Activated T-cell treated with anti-CD3 and anti-CD28 coated beads, Interleukin-2, amount 50 U/mL, for 72 hours (primary cell): ENCODE results near the gene ITGAX. TPM values are rescaled to one million over a fixed set of nuclear protein-coding genes. Genes with fewer than 3 reads are reported as not detected.
A peak's percentile ranks its signal among the peaks of the same experiment; 100 is the strongest.
"Not testable (repeated sequence)": the region's sequence is repeated elsewhere in the genome, so short reads cannot be mapped to it uniquely, and the experiment has no call there.

Source experiments
- ATAC-seq, 2 donors: fragments of 150-1000 bp; cut with Tn5 transposase; replicated peaks in 1 of 2; 2 replicates each; pipeline ENCODE4 v1.10.0; 2021; ENCODE audit warnings: moderate library complexity in 2 of 2, mild to moderate bottlenecking in 1 of 2
- DNase-seq, 2 donors: peaks; one replicate each; pipeline ENCODE4 v3.0.0; 2021 to 2022; ENCODE audit warnings: mixed read lengths in 1 of 2
- H3K27ac Mint-ChIP-seq: one replicate; pipeline ENCODE4 v1.8.0; 2022; ENCODE audit warnings: mild to moderate bottlenecking, moderate library complexity, mixed read lengths
- H3K27me3 Mint-ChIP-seq: one replicate; pipeline ENCODE4 v1.8.0; 2022; ENCODE audit warnings: low read depth, mixed read lengths
- H3K36me3 Mint-ChIP-seq, 2 donors: one replicate each; pipeline ENCODE4 v1.8.0; 2022; ENCODE audit warnings: mixed read lengths in 2 of 2, mild to moderate bottlenecking in 1 of 2; ENCODE audit not compliant: insufficient read depth in 2 of 2
- H3K4me1 Mint-ChIP-seq: one replicate; pipeline ENCODE4 v1.8.0; 2022; ENCODE audit warnings: low read depth, mixed read lengths
- H3K4me3 Mint-ChIP-seq, 2 donors: one replicate each; pipeline ENCODE4 v1.8.0; 2022; ENCODE audit warnings: mild to moderate bottlenecking in 2 of 2, mixed read lengths in 2 of 2, moderate library complexity in 2 of 2
- H3K9me3 Mint-ChIP-seq, 2 donors: one replicate each; pipeline ENCODE4 v1.8.0; 2022; ENCODE audit warnings: mixed read lengths in 2 of 2
- total RNA-seq, 2 donors: library from RNA; stranded (reverse); gene quantifications; one replicate each; pipeline ENCODE4 v1.2.3, GENCODE V29; 2022

ITGAX gene
- total RNA-seq = 100 to 1,000 TPM in 1 of 2 donors, 10 to 100 TPM in 1; 79.3 to 146 TPM

DNA sequence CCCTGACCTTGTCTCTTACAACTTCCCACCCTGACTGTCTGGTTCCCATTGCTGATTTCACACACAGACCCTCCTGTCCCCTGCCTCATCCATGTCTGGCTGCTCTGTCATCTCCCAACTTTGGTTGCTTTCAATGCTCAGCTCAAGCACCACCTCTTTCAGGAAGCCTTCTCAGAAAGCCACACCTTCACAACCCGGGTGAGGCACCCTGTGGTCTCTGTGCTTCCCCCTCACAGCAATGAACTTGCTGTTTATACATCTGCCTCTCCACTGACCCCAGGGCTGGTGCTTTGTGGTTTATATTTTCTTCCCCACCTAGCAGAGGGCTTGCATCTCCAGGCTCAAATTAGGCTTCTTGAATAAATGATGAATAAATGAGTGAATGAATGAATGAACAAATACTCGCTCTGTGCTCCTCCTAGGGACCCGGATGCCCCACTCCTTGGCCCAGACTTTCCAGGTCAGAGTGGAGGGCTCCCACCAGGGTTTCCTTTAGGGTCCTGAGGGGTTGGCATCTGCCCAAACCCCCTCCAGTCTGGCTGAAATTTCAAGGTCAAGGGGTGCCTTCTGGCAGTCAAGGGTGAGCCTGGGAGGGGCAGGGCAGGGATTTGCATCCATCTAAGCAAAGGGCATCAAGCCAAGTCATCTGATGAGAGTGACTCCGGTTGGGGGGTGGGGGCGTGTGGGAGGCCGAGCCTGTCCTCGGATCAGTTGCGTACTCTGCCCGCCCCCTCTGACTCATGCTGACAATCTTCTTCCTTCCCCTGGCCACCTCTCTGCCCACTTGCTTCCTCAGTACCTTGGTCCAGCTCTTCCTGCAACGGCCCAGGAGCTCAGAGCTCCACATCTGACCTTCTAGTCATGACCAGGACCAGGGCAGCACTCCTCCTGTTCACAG, at the start of gene ITGAX:
ITGAX (plus strand) TSS at position 783 of the 898 bp plus-strand sequence; CDS start at position 862, 79 bp downstream.
- DNase-seq = peak; percentile 92 to 93
- peak within 1 kb of the TSS; percentile 89 to 97 for H3K4me3 Mint-ChIP-seq
- no peaks in the 10 kb centered on the region for H3K27me3 Mint-ChIP-seq
- H3K9me3 Mint-ChIP-seq = no peaks in the 10 kb centered on the region
- peak; percentile 80 to 87 for ATAC-seq
- H3K4me1 Mint-ChIP-seq = peaks cover 82% of the 10 kb centered on the region
- peaks cover 2% of the 10 kb centered on the region in 2 donors for H3K36me3 Mint-ChIP-seq
- peak within 1 kb of the TSS; percentile 21 for H3K27ac Mint-ChIP-seq

GRCh38 chr16:31305219-31305618, 49.8 kb upstream of the ITGAX start:
- no peak overlapping the region for H3K4me3 Mint-ChIP-seq
- peaks cover 15% of the 10 kb centered on the region for H3K4me1 Mint-ChIP-seq
- ATAC-seq = no peak
- no peak overlapping the region for H3K27ac Mint-ChIP-seq
- peaks cover 27% of the 10 kb centered on the region for H3K27me3 Mint-ChIP-seq
- H3K36me3 Mint-ChIP-seq = no peaks in the 10 kb centered on the region
- DNase-seq = no peak
- H3K9me3 Mint-ChIP-seq = no peaks in the 10 kb centered on the region

GRCh38 chr16:31308381-31308780, 46.6 kb upstream of the ITGAX start:
- peaks cover 27% of the 10 kb centered on the region for H3K27me3 Mint-ChIP-seq
- not testable (repeated sequence) for H3K4me1 Mint-ChIP-seq, H3K36me3 Mint-ChIP-seq, H3K27ac Mint-ChIP-seq, H3K4me3 Mint-ChIP-seq, H3K9me3 Mint-ChIP-seq, ATAC-seq, DNase-seq

GRCh38 chr16:31322500-31322899, 32.5 kb upstream of the ITGAX start:
- Mint-ChIP-seq H3K27ac (no peak overlapping the region), H3K4me3 (no peak overlapping the region), H3K9me3 (peaks cover 8 to 11% of the 10 kb centered on the region in 2 donors), H3K4me1 (peaks cover under 1% of the 10 kb centered on the region), H3K36me3 (peaks cover 8 to 23% of the 10 kb centered on the region in 2 donors), H3K27me3 (peaks cover 7% of the 10 kb centered on the region)
- no peak for DNase-seq
- no peak for ATAC-seq

DNA sequence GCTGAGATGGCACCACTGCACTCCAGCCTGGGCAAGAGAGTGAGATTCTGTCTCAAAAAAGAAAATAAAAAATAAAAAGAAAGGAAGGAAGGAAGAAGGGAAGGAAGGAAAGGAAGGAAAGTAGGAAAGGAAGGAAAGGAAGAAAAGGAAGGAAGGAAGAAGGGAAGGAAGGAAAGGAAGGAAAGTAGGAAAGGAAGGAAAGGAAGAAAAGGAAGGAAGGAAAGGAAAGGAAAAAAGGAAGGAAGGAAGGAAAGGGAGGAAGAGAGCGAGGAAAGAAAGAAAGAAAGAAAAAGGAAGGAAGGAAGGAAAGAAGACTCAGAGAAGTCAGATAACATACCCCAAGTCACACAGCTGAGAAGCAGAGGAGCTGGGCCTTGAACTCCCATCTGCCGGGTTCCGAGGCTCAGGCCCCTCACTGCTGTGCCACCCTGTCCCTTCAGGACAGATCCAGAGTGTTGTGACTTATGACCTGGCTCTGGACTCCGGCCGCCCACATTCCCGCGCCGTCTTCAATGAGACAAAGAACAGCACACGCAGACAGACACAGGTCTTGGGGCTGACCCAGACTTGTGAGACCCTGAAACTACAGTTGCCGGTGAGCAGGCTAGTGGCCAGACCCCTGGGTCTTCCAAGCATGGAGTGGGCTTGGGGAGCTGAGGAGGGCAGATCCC, 30.9 kb upstream of the ITGAX start:
- H3K27ac Mint-ChIP-seq = no peak overlapping the region
- H3K4me1 Mint-ChIP-seq = peaks cover 9% of the 10 kb centered on the region
- no peak for ATAC-seq
- no peak overlapping the region for H3K4me3 Mint-ChIP-seq
- peaks cover 8% of the 10 kb centered on the region in 2 donors for H3K9me3 Mint-ChIP-seq
- H3K27me3 Mint-ChIP-seq = no peaks in the 10 kb centered on the region
- H3K36me3 Mint-ChIP-seq = peaks cover 8 to 20% of the 10 kb centered on the region in 2 donors
- no peak for DNase-seq

GRCh38 chr16:31325171-31325570, 29.8 kb upstream of the ITGAX start:
- H3K27me3 Mint-ChIP-seq = peaks cover 4% of the 10 kb centered on the region
- H3K9me3 Mint-ChIP-seq = peaks cover 8% of the 10 kb centered on the region in 2 donors
- no peak for DNase-seq
- peaks cover 9% of the 10 kb centered on the region for H3K4me1 Mint-ChIP-seq
- no peak for ATAC-seq
- no peak overlapping the region for H3K27ac Mint-ChIP-seq
- peaks cover 8 to 20% of the 10 kb centered on the region in 2 donors for H3K36me3 Mint-ChIP-seq
- no peak overlapping the region for H3K4me3 Mint-ChIP-seq

DNA sequence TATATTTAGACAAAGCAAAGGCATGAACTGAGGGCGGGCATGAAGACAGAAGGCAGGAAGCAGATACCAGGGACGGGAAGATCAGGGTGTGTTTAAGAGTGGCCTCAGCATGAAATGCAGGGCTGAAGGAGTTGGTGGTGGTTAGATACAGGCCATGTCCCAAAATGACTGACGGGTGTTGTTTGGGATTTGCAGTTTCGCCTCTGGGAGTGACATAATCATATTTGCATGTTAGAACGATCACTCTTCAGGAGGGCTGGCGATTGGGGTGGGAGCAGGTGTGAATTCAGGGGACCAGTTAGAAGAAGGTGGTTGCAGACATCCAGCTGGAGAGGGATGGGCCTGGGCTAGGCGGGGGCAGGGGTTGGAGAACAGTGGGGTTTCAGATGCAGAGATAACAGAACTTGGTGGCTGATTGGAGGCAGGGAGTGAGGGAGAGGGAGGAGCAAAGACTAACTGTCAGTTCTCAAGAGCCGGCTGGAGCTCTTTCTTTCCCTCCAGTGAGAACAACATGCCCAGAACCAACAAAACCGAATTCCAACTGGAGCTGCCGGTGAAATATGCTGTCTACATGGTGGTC, 27.2 kb upstream of the ITGAX start:
- ATAC-seq = no peak

DNA sequence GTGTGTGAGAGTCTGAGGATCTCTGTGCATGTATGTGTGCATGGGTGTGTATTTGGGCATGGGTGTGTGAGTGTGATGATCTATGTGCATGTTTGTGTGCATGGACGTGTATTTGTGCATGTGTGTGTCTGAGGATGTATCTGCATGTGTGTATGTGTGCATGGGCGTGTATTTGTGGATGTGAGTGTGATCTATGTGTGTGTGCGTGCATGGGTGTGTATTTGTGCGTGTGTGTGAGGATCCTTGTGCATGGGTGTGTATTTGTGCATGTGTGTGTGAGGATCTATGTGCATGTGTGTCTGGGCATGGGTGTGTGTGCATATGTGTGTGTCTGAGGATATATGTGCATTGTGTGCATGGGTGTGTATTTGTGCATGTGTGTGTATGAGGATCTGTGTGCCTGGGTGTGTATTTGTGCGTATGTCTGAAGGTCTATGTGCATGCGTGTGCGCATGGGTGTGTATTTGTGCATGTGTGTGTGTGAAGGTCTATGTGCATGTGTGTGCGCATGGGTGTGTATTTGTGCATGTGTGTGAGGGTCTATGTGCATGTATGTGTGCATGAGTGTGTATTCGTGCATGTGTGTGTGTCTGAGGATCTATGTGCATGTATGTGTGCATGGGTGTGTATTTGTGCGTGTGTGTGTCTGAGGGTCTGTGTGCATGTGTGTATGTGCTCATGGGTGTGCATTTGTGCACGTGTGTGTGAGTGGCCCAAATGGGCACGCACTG, 26.5 kb upstream of the ITGAX start:
- no peak overlapping the region for H3K4me3 Mint-ChIP-seq
- H3K36me3 Mint-ChIP-seq = peaks cover 2 to 3% of the 10 kb centered on the region in 2 donors
- peaks cover 20% of the 10 kb centered on the region for H3K27me3 Mint-ChIP-seq
- peaks cover 22% of the 10 kb centered on the region for H3K4me1 Mint-ChIP-seq
- DNase-seq = no peak
- no peaks in the 10 kb centered on the region for H3K9me3 Mint-ChIP-seq
- no peak for ATAC-seq
- H3K27ac Mint-ChIP-seq = no peak overlapping the region

More for the DNA sequence above, 27.2 kb upstream of the ITGAX start:
- Mint-ChIP-seq H3K27ac (no peak overlapping the region), H3K4me1 (peaks cover 22% of the 10 kb centered on the region), H3K9me3 (peaks cover 2% of the 10 kb centered on the region in 2 donors), H3K27me3 (peaks cover 20% of the 10 kb centered on the region), H3K36me3 (peaks cover 5 to 8% of the 10 kb centered on the region in 2 donors), H3K4me3 (no peak overlapping the region)
- DNase-seq = no peak

- peaks cover 2 to 3% of the 10 kb centered on the region in 2 donors for H3K36me3 Mint-ChIP-seq
- H3K4me3 Mint-ChIP-seq = peak overlapping the region in 1 of 2 donors; percentile 86
- peaks cover 20% of the 10 kb centered on the region for H3K27me3 Mint-ChIP-seq
- DNase-seq (no peak), ATAC-seq (no peak)
- H3K27ac Mint-ChIP-seq = no peak overlapping the region
- H3K4me1 Mint-ChIP-seq = peaks cover 22% of the 10 kb centered on the region
- no peaks in the 10 kb centered on the region for H3K9me3 Mint-ChIP-seq
Observed at GRCh38 chr16:31329671-31330552, 25.1 kb upstream of the ITGAX start.

- Mint-ChIP-seq H3K36me3 (peaks cover 2 to 3% of the 10 kb centered on the region in 2 donors), H3K4me3 (peak overlapping the region; percentile 86 to 88), H3K27ac (peak overlapping the region; percentile 10), H3K4me1 (peaks cover 22% of the 10 kb centered on the region), H3K9me3 (no peaks in the 10 kb centered on the region), H3K27me3 (peaks cover 20% of the 10 kb centered on the region)
- DNase-seq = no peak
- no peak for ATAC-seq
Observed at GRCh38 chr16:31330553-31330890, 24.5 kb upstream of the ITGAX start.

GRCh38 chr16:31331141-31331764, 23.7 kb upstream of the ITGAX start:
- H3K4me1 Mint-ChIP-seq = peaks cover 22% of the 10 kb centered on the region
- DNase-seq (peak in 1 of 2 donors; percentile 46), ATAC-seq (peak; percentile 74 to 75)
- H3K27ac Mint-ChIP-seq = no peak overlapping the region
- peaks cover 20% of the 10 kb centered on the region for H3K27me3 Mint-ChIP-seq
- H3K4me3 Mint-ChIP-seq = peak overlapping the region; percentile 86 to 88
- peaks cover 2 to 3% of the 10 kb centered on the region in 2 donors for H3K36me3 Mint-ChIP-seq
- H3K9me3 Mint-ChIP-seq = no peaks in the 10 kb centered on the region
